Osteocyte (in vitro differentiated cells): ENCODE data around the gene ITPR1. TPM values are rescaled to one million over a fixed set of nuclear protein-coding genes. Genes with fewer than 3 reads are reported as not detected.

Experiments
- DNase-seq: peaks from one replicate; pipeline ENCODE4 v3.0.0; 2021; ENCODE audit warnings: mixed read lengths; ENCODE audit not compliant: unreplicated experiment; ENCODE audit errors: extremely low spot score
- H3K27ac Mint-ChIP-seq: one replicate; pipeline ENCODE4 v1.8.0; 2021; ENCODE audit warnings: mild to moderate bottlenecking, mixed read lengths; ENCODE audit not compliant: unreplicated experiment
- H3K27me3 Mint-ChIP-seq: one replicate; pipeline ENCODE4 v1.8.0; 2021; ENCODE audit warnings: mixed read lengths; ENCODE audit not compliant: unreplicated experiment
- H3K36me3 Mint-ChIP-seq: one replicate; pipeline ENCODE4 v1.8.0; 2021; ENCODE audit warnings: mixed read lengths; ENCODE audit not compliant: unreplicated experiment
- H3K4me1 Mint-ChIP-seq: one replicate; pipeline ENCODE4 v1.8.0; 2021; ENCODE audit warnings: mixed read lengths; ENCODE audit not compliant: unreplicated experiment
- H3K4me3 Mint-ChIP-seq: one replicate; pipeline ENCODE4 v1.8.0; 2021; ENCODE audit warnings: mild to moderate bottlenecking, moderate library complexity, mixed read lengths; ENCODE audit not compliant: unreplicated experiment
- H3K9me3 Mint-ChIP-seq: one replicate; pipeline ENCODE4 v1.8.0; 2021; ENCODE audit warnings: mixed read lengths; ENCODE audit not compliant: unreplicated experiment
- CTCF ChIP-seq: fragments of 200-600 bp; sonication (generic); IDR thresholded peaks from 2 replicates; pipeline ENCODE4 v1.5.0; 2021; ENCODE audit warnings: antibody characterized with exemption, mild to moderate bottlenecking, moderate library complexity
- total RNA-seq: library from RNA; stranded (reverse); gene quantifications from 2 replicates; pipeline ENCODE4 v1.2.1, GENCODE V29; 2021

Gene ITPR1
- total RNA-seq, 1 donor from 2014 or later: 34.3 TPM

DNA sequence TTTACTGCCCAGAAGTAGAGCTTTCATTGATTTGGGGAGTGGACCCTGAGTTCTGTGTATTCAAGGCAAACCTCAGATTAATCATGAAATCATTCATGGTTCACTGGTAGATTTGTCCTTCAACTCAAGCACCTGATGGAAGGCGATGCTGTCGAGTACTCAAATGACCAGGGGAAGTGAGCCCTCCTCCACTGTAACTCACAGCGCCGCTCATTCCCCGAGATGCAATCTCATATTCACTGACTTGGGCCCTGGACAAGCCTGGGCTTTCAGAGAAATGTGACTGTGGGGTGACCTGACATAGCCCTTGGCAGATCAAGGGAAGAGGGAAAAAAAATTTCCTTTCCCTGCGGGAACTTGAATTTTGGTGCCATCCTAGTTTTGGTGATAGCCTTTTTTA lies 329.4 kb downstream of the ITPR1 start:
- Mint-ChIP-seq H3K27ac (no peak overlapping the region), H3K9me3 (peaks cover 5% of the 10 kb centered on the region), H3K27me3 (no peaks in the 10 kb centered on the region), H3K4me3 (no peak overlapping the region), H3K4me1 (peaks cover 17% of the 10 kb centered on the region), H3K36me3 (peaks cover 19% of the 10 kb centered on the region)
- TF ChIP-seq CTCF: no peak
- DNase-seq: no peak

DNA sequence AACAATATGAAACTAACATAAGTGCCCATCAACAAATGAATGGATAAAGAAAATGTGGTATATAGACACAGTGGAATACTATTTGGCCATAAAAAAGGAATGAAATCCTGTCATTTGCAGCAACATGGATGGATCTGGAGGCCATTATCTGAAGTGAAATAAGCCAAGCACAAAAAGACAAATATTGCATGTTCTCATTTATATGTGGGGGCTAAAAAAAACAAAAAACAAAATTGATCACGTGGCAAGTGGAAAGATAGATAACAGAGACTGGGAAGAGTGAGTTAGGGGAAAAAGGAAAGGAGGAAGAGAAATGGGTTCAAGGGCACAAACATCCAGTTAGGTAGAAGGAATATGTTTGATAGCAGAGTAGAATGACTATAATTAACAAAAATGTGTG lies 330.2 kb downstream of the ITPR1 start:
- no peak overlapping the region for H3K27ac Mint-ChIP-seq
- no peak for DNase-seq
- peaks cover 3% of the 10 kb centered on the region for H3K9me3 Mint-ChIP-seq
- no peaks in the 10 kb centered on the region for H3K27me3 Mint-ChIP-seq
- no peak for TF ChIP-seq CTCF
- H3K36me3 Mint-ChIP-seq: peaks cover 13% of the 10 kb centered on the region
- peaks cover 20% of the 10 kb centered on the region for H3K4me1 Mint-ChIP-seq
- H3K4me3 Mint-ChIP-seq: no peak overlapping the region

- TF ChIP-seq CTCF: no peak
- no peak for DNase-seq
- peaks cover 3% of the 10 kb centered on the region for H3K9me3 Mint-ChIP-seq
- H3K36me3 Mint-ChIP-seq: peaks cover 11% of the 10 kb centered on the region
- H3K4me1 Mint-ChIP-seq: peaks cover 23% of the 10 kb centered on the region
- no peak overlapping the region for H3K4me3 Mint-ChIP-seq
- H3K27me3 Mint-ChIP-seq: no peaks in the 10 kb centered on the region
- no peak overlapping the region for H3K27ac Mint-ChIP-seq
Observed at GRCh38 chr3:4823986-4824925, 331.1 kb downstream of the ITPR1 start.

DNA sequence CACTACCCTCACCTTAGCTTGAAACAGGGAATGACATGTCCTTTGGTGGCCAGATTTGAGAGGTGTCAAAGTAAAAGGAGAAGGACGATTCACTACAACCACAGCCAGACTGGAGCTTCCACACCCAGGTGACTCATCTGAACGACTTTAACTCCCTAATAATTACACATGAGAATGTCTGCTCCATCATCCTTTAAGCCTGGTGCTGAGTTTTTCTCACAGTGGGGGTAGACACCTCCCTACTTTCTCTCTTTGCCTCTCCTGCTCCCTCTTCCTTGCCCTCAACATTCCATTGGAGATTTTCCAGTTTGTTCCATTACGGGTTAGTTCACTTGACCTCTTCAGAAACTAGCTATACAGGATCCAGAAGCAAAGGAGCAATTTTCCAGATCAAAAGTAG lies 331.8 kb downstream of the ITPR1 start:
- peaks cover 3% of the 10 kb centered on the region for H3K9me3 Mint-ChIP-seq
- peaks cover 25% of the 10 kb centered on the region for H3K4me1 Mint-ChIP-seq
- H3K27me3 Mint-ChIP-seq: no peaks in the 10 kb centered on the region
- no peak overlapping the region for H3K27ac Mint-ChIP-seq
- no peak overlapping the region for H3K4me3 Mint-ChIP-seq
- TF ChIP-seq CTCF: no peak
- DNase-seq: no peak
- peaks cover 6% of the 10 kb centered on the region for H3K36me3 Mint-ChIP-seq

DNA sequence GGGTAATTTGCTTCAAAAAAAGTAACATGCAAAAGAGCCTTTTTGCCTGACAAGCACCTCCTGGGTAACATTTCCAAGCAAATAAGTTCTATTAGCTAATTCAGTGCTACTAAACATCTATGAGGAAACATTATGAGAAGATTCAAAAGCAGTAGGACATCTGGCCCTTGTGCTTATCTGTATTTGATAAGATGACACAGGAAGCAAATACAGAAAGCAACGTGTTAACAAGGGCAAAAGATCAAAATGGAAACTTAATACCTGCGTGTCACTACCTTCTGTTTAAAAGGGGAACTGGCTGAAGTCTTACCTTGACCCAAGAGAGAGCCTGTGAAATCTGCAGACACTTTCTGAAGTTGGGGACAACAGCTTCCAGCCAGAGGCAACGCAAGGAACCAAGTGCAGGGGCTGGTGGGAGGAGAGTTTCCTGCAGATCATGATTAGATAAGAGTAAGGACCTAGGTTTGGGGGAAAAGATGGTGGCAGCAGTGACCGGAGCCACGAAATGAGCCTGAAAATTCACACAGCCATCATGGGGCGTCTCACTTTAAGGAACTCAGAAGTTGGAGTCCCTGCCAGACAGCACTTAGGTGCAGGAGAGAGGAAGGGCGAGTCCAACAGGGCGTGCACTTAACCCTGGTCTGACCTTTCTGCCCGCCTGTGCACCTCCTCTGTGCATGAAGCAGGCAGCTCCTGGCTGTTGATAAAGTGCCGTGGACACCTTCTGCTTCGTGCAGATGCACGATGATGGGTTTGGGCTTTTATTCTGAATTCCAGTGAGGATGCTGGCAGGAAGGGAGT lies 332.5 kb downstream of the ITPR1 start:
- Mint-ChIP-seq H3K27me3 (no peaks in the 10 kb centered on the region), H3K27ac (no peak overlapping the region), H3K4me1 (peaks cover 28% of the 10 kb centered on the region), H3K9me3 (peaks cover 3% of the 10 kb centered on the region), H3K4me3 (no peak overlapping the region), H3K36me3 (peaks cover 6% of the 10 kb centered on the region)
- DNase-seq: no peak
- TF ChIP-seq CTCF: no peak
